GM08714 (cell line): ENCODE results near the gene GSE1.

ENCODE experiments used
- H3K4me3 ChIP-seq: fragments of 200-500 bp; sonication (Bioruptor generic); 2 replicates; pipeline ENCODE4 v1.5.1; 2014; ENCODE audit warnings: mild to moderate bottlenecking, low read length, inconsistent platforms
- ZNF274 ChIP-seq: IDR thresholded peaks from 2 replicates; pipeline ENCODE4 v1.6.1; 2012; ENCODE audit warnings: mild to moderate bottlenecking, low read depth, low read length

Gene GSE1

GRCh38 chr16:85603203-85603755 lies 9.8 kb upstream of the GSE1 start:
- no peak overlapping the region for H3K4me3 ChIP-seq
- TF ChIP-seq ZNF274: no peak

- TF ChIP-seq ZNF274: no peak
- no peak overlapping the region for H3K4me3 ChIP-seq
Measured at GRCh38 chr16:85604145-85604705, 8.9 kb upstream of the GSE1 start.

DNA sequence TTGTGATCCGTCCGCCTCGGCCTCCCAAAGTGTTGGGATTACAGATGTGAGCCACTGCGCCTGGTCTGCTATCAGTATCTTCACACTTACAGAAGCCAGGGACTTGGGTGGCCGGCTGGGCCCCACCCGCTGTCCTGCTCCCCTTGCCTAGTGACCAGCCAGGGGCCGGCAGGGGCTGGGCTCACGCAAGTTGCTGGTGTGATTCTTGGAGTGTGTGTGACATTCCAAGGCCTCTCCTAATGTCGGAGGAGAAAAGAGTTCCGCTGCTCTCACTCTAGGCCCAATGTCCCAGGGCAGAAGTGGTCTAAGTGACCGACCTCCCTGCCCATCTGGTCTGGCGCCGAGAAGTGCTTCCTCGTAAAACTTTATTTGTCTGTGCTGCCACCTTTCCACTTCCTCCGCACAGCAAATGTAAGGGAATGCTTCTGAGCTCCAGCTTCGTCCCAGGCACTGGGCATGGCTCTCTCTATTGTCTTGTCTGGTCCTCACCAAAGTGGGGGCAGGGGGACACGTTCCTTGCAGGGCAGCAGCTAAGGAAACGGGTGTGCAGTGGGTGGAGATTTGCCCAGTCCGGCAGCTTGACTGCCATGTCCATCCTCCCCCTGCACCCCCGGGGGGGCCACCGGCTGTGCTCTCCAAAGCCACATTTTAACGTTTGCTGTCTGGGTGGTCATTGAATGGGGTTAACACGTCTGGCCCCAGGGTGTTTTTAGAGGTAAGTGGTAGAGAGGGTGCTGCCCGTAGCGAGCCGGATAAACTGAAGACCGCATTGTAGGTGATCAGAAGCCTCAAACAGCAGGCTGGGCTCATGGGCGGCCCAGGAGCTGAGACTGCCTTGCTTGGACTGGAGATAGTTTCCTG lies 7.8 kb upstream of the GSE1 start:
- H3K4me3 ChIP-seq: no peak overlapping the region
- TF ChIP-seq ZNF274: no peak

- no peak overlapping the region for H3K4me3 ChIP-seq
- no peak for TF ChIP-seq ZNF274
Measured at GRCh38 chr16:85605912-85606841, 6.9 kb upstream of the GSE1 start.

DNA sequence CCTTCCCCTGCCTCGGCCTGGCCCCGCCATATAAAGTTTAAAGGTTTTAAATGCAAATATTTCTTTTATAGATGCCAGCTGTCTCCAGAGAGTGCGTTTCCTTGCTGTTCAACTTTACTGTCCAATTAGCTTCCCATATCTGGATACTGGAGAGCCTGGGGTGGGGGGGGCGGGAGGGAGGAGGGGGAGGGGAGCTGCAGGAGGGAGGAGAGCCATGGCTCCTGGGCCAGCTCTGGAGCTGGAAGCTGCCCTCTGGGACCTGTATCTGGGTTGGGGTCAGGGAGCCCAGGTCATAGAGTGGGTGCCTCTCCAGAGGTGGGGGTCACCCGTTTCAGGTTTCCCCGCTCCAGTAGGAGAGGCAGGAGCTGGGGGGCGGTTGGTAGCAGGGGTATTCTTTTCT lies 6.2 kb upstream of the GSE1 start:
- no peak for TF ChIP-seq ZNF274

GRCh38 chr16:85607321-85607765 lies 5.8 kb upstream of the GSE1 start:
- H3K4me3 ChIP-seq: no peak overlapping the region
- no peak for TF ChIP-seq ZNF274

More for the DNA sequence above, 6.2 kb upstream of the GSE1 start:
- H3K4me3 ChIP-seq: no peak overlapping the region

DNA sequence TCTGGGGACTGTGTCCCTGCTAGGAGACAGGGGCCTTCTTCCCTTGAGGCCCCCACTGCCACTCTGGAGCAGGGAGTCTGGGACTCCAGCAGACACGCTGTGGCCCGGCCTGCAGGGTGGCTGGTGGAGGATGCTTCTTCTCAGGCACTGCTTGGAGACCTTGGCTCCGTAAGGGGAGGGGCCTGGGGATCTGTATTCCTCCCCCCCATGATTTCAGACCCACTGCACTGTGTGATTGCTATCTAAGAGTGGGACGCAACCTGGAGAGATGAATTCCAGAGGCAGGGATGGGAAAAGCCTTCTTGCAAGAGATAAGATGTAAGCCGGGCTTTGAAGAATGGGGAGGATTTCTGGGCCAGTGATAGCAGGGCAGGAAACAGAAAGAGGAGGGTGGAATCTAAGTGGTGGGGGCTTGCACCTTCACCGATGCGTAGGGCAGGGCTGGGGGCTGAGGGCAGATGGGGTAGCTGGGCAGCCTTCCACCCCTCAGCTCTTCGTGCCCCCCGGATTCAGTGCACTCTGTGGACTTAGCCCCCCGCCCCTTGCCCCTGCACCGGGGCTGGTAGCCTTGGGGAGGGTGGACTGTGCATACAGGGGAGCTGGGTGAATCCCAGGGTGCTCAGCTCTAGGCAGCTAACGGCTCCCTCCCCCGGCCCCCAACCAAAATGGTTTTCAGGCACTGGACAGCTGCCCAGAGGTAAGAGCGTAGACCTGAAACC lies 5.2 kb upstream of the GSE1 start:
- no peak overlapping the region for H3K4me3 ChIP-seq

GRCh38 chr16:85608515-85608885 lies 4.6 kb upstream of the GSE1 start:
- TF ChIP-seq ZNF274: no peak

More for the DNA sequence above, 5.2 kb upstream of the GSE1 start:
- TF ChIP-seq ZNF274: no peak

GRCh38 chr16:85608887-85609286 lies 4.2 kb upstream of the GSE1 start:
- no peak for TF ChIP-seq ZNF274

More at GRCh38 chr16:85608515-85608885, 4.6 kb upstream of the GSE1 start:
- H3K4me3 ChIP-seq: no peak overlapping the region

DNA sequence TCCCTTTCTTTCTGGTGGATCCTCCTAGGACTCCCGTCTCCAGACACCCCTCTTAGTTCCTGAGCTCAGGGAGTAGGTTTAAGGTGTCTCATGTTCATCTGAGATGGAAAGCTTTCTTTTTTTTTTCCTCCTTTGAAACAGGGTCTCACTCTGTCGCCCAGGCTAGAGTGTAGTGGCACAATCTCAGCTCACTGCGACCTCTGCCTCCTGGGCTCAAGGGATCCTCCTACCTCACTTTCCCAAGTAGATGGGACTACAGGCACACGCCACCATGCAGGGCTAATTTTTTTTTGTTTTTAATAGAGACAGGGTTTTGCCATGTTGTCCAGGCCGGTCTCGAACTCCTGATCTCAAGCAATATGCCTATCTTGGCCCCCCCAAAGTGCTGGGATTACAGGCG lies 3.6 kb upstream of the GSE1 start:
- no peak overlapping the region for H3K4me3 ChIP-seq
- no peak for TF ChIP-seq ZNF274

More at GRCh38 chr16:85608887-85609286, 4.2 kb upstream of the GSE1 start:
- H3K4me3 ChIP-seq: no peak overlapping the region

DNA sequence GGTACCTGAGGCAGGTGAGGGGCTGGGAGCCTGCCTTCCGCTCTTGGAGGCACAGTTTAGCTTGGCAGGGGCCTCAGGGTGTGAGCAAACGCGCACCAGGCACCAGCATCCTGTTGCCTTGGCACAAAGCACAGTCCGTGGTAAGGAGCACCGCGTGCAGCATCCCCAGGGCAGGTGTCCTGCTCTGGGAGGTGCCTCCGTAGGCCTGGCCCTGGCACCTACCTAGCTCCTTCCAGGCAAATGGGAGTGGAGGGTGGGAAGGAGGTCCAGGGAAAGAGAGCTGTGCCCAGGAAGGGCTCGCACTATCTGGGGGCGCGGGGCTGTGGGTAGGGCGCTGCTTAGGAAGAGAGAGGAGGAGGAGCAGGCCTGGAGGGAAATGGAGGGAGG lies 3.1 kb upstream of the GSE1 start:
- H3K4me3 ChIP-seq: no peak overlapping the region
- no peak for TF ChIP-seq ZNF274

GRCh38 chr16:85610446-85611193 lies 2.5 kb upstream of the GSE1 start:
- no peak overlapping the region; the same call in 1 of the 2 replicates for H3K4me3 ChIP-seq
- no peak for TF ChIP-seq ZNF274

GRCh38 chr16:85611194-85611443 lies 2.0 kb upstream of the GSE1 start:
- H3K4me3 ChIP-seq: peak overlapping the region; percentile 45; the same call in 1 of the 2 replicates
- no peak for TF ChIP-seq ZNF274
